Fibroblast of lung (primary cell): ENCODE measurements around the gene HHIPL1. TPM values are rescaled to one million over a fixed set of nuclear protein-coding genes. Genes with fewer than 3 reads are reported as not detected.

Experiments
- DNase-seq, 2 donors: peaks; one replicate each; pipeline versions ENCODE4 v3.0.0 to v3.0.0-alpha.2; 2010; ENCODE audit warnings: low read depth in 2 of 2
- H2AFZ ChIP-seq: 2 replicates; pipeline ENCODE4 v1.5.1; 2012; ENCODE audit warnings: low read length, control low read depth, inconsistent platforms
- H3K27ac ChIP-seq: 2 replicates; pipeline ENCODE4 v1.5.1; 2011; ENCODE audit warnings: low read length, control low read depth; ENCODE audit not compliant: insufficient read depth
- H3K27me3 ChIP-seq: 2 replicates; pipeline ENCODE4 v1.5.1; 2011; ENCODE audit warnings: mild to moderate bottlenecking, low read length; ENCODE audit not compliant: control insufficient read depth, insufficient read depth
- H3K36me3 ChIP-seq: 2 replicates; pipeline ENCODE4 v1.5.1; 2011; ENCODE audit warnings: low read length; ENCODE audit not compliant: control insufficient read depth, insufficient read depth
- H3K4me1 ChIP-seq: 2 replicates; pipeline ENCODE4 v1.5.1; 2011; ENCODE audit warnings: low read length; ENCODE audit not compliant: control insufficient read depth, insufficient read depth; ENCODE audit errors: extremely low read depth
- H3K4me2 ChIP-seq: 2 replicates; pipeline ENCODE4 v1.5.1; 2011; ENCODE audit warnings: low read length, control low read depth; ENCODE audit not compliant: insufficient read depth; ENCODE audit errors: extremely low read depth
- H3K4me3 ChIP-seq, 4 experiments: fragments of 200-600 bp in 1 of 4; sonication (generic) in 1 of 4; replicated peaks in 1 of 4; 2 replicates each; pipeline ENCODE4 v1.5.1; 2011 to 2016; ENCODE audit warnings: low read length in 4 of 4, low read depth in 3 of 4, mild to moderate bottlenecking in 3 of 4, control low read depth in 2 of 4, inconsistent platforms in 1 of 4, mixed read lengths in 1 of 4; ENCODE audit not compliant: insufficient read depth in 1 of 4; ENCODE audit errors: control extremely low read depth in 1 of 4
- H3K79me2 ChIP-seq: 2 replicates; pipeline ENCODE4 v1.5.1; 2012; ENCODE audit warnings: mild to moderate bottlenecking, low read length, inconsistent platforms; ENCODE audit not compliant: control insufficient read depth, insufficient read depth
- H3K9ac ChIP-seq: 2 replicates; pipeline ENCODE4 v1.5.1; 2011; ENCODE audit warnings: mild to moderate bottlenecking, low read length, control low read depth; ENCODE audit not compliant: insufficient read depth
- H3K9me3 ChIP-seq: 2 replicates; pipeline ENCODE4 v1.5.1; 2012; ENCODE audit warnings: low read depth, low read length; ENCODE audit not compliant: control insufficient read depth, insufficient read depth
- H4K20me1 ChIP-seq: 2 replicates; pipeline ENCODE4 v1.5.1; 2011; ENCODE audit warnings: low read length; ENCODE audit not compliant: control insufficient read depth, insufficient read depth; ENCODE audit errors: extremely low read depth
- EZH2 ChIP-seq: IDR thresholded peaks from 2 replicates; pipeline ENCODE4 v1.5.1; 2012; ENCODE audit warnings: low read length, control low read depth, mild to moderate bottlenecking; ENCODE audit errors: missing control alignments
- polyA plus RNA-seq, 2 donors: library from polyadenylated mRNA; depleted of rRNA in 1 of 2; stranded (reverse) in 1 of 2; unstranded in 1 of 2; fragments of >200 nt; gene quantifications; 2 replicates each; pipeline ENCODE4 v1.2.1, GENCODE V29; 2011 to 2012; ENCODE audit warnings: missing spikeins in 1 of 2
- total RNA-seq: library from RNA; depleted of rRNA; stranded (reverse); fragments of >200 nt; gene quantifications from 2 replicates; pipeline ENCODE4 v1.2.1, GENCODE V29; 2014
- TF ChIP-seq, protein P1 (sequence below), 2 donors: IDR thresholded peaks in 1 of 2; conservative IDR thresholded peaks in 1 of 2; 1 replicate in 1 of 2; 2 replicates in 1 of 2; pipeline ENCODE4 v1.5.1; 2011 to 2012; ENCODE audit warnings: low read length in 2 of 2, control low read depth in 1 of 2, inconsistent platforms in 1 of 2, low read depth in 1 of 2, mild to moderate bottlenecking in 1 of 2

The HHIPL1 gene
- total and polyA plus RNA-seq, 2 donors (not counting 1 experiment from before 2014, with no cell fraction given) = 1.5 to 9.9 TPM

DNA sequence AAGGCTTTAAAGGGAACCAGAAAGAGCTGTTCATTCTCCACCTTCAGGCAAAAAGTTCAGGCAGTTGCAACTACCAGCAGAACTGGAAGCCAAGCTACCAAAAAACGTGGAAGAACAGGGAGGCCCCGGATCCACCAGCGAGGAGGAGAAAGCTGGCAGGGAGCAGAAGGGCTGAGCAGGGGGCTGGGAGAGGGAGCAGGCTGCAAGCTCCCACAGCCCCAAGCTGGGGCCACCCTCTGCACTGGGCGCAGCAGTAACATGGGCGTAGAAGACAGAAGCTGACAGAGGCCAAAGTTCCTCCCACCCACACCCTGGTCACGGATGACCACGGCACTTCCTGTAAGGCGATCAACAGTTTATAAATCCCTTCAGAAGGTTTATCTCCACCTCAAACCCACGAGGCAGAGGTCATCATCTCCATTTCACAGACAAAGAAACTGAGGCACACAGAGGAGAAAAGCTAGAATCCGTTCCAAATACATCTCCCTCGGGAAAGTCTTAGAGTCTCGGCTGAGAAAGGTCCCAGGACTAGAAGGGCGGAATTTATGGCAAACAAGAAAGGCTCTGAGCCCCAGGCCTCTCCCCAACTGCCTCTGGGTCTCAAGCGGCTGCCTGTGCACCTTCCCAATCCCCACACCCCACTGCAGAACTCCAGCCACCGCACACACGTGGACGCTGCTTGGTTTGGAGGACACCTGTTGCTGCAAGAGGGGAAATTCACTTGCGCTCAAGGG is 42.7 kb upstream of the HHIPL1 start:
- H3K79me2 ChIP-seq = peaks cover 43% of the 10 kb centered on the region
- no peak overlapping the region for H2AFZ ChIP-seq
- H3K27ac ChIP-seq = peak overlapping the region; percentile 44
- DNase-seq = peak in 1 of 2 donors; percentile 43
- peak overlapping the region; percentile 90 for H3K4me2 ChIP-seq
- peak overlapping the region; percentile 32 to 56 (median 46) for H3K4me3 ChIP-seq
- peaks cover 3% of the 10 kb centered on the region for H3K4me1 ChIP-seq
- H4K20me1 ChIP-seq = no peaks in the 10 kb centered on the region
- H3K9ac ChIP-seq = no peak overlapping the region
- H3K9me3 ChIP-seq = no peaks in the 10 kb centered on the region
- TF ChIP-seq, protein P1, sequence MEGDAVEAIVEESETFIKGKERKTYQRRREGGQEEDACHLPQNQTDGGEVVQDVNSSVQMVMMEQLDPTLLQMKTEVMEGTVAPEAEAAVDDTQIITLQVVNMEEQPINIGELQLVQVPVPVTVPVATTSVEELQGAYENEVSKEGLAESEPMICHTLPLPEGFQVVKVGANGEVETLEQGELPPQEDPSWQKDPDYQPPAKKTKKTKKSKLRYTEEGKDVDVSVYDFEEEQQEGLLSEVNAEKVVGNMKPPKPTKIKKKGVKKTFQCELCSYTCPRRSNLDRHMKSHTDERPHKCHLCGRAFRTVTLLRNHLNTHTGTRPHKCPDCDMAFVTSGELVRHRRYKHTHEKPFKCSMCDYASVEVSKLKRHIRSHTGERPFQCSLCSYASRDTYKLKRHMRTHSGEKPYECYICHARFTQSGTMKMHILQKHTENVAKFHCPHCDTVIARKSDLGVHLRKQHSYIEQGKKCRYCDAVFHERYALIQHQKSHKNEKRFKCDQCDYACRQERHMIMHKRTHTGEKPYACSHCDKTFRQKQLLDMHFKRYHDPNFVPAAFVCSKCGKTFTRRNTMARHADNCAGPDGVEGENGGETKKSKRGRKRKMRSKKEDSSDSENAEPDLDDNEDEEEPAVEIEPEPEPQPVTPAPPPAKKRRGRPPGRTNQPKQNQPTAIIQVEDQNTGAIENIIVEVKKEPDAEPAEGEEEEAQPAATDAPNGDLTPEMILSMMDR (conservative IDR thresholded peaks at IDR 0.05 in 1 of 2, IDR thresholded peaks at IDR 0.05 in 1 of 2; ENCODE audit: low read depth in 1 of 2, low read length in 2 of 2) = no peak
- TF ChIP-seq EZH2 = no peak
- H3K36me3 ChIP-seq = no peaks in the 10 kb centered on the region
- no peaks in the 10 kb centered on the region for H3K27me3 ChIP-seq

DNA sequence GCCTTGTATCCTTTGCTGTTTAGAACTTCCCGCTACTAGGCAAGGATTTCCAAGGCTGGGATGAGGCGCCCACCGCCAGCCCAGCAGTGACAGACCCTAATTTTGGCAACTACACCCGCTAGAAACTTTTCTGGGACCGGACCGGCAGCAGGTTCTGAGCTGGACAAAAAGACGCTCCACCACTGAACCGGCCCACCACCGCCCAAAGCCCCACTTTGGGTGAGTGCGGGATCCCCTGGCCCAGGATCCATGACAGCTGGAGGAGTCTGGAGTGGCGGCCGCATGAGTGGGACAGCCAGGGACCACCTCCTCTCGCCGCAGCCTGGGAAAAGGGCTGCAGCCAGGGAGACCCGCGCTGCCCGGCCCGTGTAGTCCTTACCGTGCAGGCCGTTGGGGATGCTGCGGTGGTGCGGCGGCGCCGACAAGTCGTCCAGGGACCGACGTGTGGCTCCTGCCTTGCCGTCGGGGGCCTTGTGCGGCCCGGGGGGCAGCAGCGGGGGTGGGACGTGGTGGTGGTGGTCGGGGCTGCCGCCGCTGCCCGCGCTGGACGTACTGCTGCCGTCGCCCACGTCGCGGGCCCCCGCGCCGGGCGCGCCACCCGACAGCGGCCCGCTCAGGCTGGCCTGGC is 42.0 kb upstream of the HHIPL1 start:
- H3K4me2 ChIP-seq = peak overlapping the region; percentile 90
- peak overlapping the region; percentile 32 to 56 (median 46) for H3K4me3 ChIP-seq
- no peak overlapping the region for H3K9ac ChIP-seq
- DNase-seq = no peak
- H3K79me2 ChIP-seq = peaks cover 40% of the 10 kb centered on the region
- H3K27ac ChIP-seq = no peak overlapping the region
- peaks cover 3% of the 10 kb centered on the region for H3K4me1 ChIP-seq
- no peak overlapping the region for H2AFZ ChIP-seq
- H3K27me3 ChIP-seq = no peaks in the 10 kb centered on the region
- TF ChIP-seq, protein P1 (conservative IDR thresholded peaks at IDR 0.05 in 1 of 2, IDR thresholded peaks at IDR 0.05 in 1 of 2; ENCODE audit: low read depth in 1 of 2, low read length in 2 of 2) = no peak
- no peak for TF ChIP-seq EZH2
- H3K9me3 ChIP-seq = no peaks in the 10 kb centered on the region
- H4K20me1 ChIP-seq = no peaks in the 10 kb centered on the region
- H3K36me3 ChIP-seq = no peaks in the 10 kb centered on the region

DNA sequence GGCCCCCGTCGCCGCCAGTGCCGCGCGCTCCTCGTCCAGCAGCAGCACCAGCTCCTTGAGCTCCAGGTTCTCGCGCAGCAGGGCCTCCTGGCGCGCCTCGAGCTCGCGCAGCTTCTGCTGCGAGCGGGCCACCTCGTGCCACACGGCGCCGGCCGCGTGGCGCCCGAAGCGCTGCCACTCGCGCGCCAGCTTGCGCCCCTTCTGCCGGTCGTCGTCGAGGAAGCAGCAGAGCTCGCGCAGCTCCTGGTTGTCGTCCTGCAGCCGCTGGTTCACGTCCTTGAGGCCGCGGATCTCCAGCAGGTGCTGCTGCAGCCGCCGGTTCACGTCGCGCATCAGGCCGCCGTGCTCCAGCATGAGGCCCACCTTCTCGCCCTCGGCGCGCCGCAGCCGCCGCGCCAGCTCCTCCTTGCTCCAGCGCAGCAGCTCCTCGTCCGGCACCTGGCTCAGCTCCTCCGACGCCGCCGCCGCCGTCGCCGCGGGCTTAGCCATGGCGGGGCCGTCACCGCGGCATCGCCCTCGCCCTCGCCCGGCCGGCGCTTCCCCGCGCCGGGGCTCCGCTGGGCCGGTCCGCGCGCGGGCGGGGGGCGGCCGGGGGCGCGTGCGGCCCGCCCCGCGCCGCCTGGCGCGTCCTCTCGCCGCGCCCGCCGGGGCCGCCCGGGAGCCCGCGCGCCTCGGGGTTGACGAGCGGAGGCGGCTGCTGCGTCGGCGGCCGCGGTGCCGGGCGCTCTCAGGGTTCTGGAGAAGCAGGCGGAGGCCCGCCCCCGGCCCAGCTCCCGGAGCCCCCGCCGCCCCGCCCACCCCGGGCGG is 41.3 kb upstream of the HHIPL1 start, which contains the start of gene CCDC85C:
Gene CCDC85C (minus strand): TSS at position 737 of the 807 bp plus-strand sequence. CDS start 248 bp downstream, at position 489.
- DNase-seq = peak in 1 of 2 donors; percentile 68
- Histone ChIP-seq H3K9me3 (no peaks in the 10 kb centered on the region), H3K27me3 (no peaks in the 10 kb centered on the region), H3K4me1 (peaks cover 3% of the 10 kb centered on the region), H3K9ac (peak within 1 kb of the TSS; percentile 57), H3K27ac (peak within 1 kb of the TSS; percentile 56), H3K4me2 (peak within 1 kb of the TSS; percentile 90), H4K20me1 (no peaks in the 10 kb centered on the region), H3K4me3 (peak within 1 kb of the TSS; percentile 59 to 78 (median 68)), H3K79me2 (peaks cover 36% of the 10 kb centered on the region), H3K36me3 (no peaks in the 10 kb centered on the region), H2AFZ (peak within 1 kb of the TSS; percentile 40)
- TF ChIP-seq, protein P1 (conservative IDR thresholded peaks at IDR 0.05 in 1 of 2, IDR thresholded peaks at IDR 0.05 in 1 of 2; ENCODE audit: low read depth in 1 of 2, low read length in 2 of 2) = no peak
- TF ChIP-seq EZH2 = no peak
